HG02759 (cell line): ENCODE results near the gene C16orf95.
"Not testable (repeated sequence)": the region's sequence is repeated elsewhere in the genome, so short reads cannot be mapped to it uniquely, and the experiment has no call there.

Experiments
- ATAC-seq: cut with Tn5 transposase; IDR thresholded peaks from one replicate; pipeline ENCODE4 v1.9.1; 2021; ENCODE audit warnings: mild to moderate bottlenecking, moderate library complexity; ENCODE audit not compliant: unreplicated experiment

Gene C16orf95

GRCh38 chr16:87259431-87259830, 57.8 kb downstream of the C16orf95 start:
- ATAC-seq, result no peak

DNA sequence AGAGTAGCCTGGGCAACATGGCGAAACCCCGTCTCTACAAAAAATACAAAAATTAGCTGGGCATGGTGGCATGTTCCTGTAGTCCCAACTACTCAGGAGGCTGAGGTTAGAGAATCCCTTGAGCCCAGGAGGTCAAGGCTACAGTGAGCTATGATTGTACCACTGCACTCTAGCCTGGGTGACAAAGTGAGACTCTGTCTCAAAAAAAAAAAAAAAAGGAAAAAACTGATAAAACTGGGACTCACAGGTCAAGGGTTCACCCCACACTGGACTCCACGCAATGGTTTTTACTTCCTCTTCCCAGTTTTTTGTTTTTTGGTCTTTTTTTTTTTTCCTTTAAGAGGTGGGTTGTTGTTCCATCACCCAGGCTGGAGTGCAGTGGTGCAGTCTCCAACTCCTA, 58.5 kb downstream of the C16orf95 start:
- not testable (repeated sequence) for ATAC-seq

GRCh38 chr16:87255866-87256265, 61.3 kb downstream of the C16orf95 start:
- ATAC-seq, result no peak

DNA sequence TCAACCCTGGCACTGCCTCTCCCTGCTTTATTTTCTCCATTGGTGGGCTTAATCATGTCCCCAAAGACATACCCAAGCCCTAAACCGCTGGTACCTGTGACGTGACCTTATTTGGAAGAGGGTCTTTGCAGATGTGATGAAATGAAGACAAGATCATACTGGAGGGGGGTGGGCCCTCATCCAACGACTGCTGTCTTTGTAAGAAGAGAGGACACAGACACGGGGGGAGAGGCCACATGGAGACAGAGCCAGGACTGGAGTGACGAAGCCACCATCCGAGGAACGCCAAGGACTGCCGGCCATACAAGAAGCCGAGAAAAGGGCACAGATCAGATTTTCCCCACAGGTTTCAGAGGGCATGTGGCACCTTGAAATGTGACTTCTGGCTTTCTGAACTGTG, 62.5 kb downstream of the C16orf95 start:
- no peak for ATAC-seq

DNA sequence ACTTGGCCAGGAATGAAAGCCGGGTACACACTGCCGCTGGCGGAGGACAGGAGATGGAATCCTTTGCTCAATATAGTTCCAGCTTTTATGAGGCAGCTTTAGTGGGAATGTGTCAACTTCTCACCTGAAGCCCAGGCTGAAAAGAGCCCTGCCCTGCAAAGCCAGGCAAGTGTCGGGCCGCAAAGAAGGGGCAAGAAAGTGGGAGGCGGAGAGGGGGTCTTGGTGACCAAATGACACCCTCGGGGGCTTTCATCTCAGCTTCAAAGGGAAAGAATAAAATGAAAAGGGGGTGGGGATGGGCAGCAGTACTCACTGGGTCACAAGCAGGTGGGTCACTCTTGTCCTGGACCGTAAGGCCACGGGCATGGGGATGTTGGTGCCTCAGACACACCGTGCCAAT, 62.9 kb downstream of the C16orf95 start:
- no peak for ATAC-seq

DNA sequence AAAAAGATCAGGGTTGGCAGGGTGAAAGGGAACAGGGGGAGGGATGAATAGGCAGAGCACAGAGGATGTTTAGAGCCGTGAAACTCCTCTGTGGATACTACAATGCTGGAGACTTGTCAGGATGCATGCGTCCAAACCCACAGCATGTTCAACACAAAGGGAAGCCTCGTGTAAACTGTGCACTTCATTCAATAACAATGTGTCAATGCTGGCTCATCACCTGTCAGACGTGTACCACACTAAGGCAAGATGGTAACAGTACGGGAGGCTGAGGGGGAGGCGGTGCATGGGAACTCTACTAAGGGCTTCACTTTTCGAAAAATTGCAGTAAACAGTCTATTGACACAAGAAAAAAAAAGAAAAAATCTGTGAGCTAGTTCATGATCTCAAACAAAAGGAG, 63.7 kb downstream of the C16orf95 start:
- no peak for ATAC-seq
